K562 (cell line): ENCODE results near the gene DCTN2. TPM values are rescaled to one million over a fixed set of nuclear protein-coding genes. Genes with fewer than 3 reads are reported as not detected.

Experiments
- CBX1 ChIP-seq: sonication (generic); IDR thresholded peaks from 2 replicates; pipeline ENCODE4 v1.6.1; 2016; ENCODE audit warnings: antibody characterized with exemption, low read depth, mild to moderate bottlenecking
- CTBP1 ChIP-seq: fragments of 450-650 bp; IDR thresholded peaks from 2 replicates; pipeline ENCODE4 v1.6.1; 2016; ENCODE audit warnings: borderline replicate concordance
- ESRRA ChIP-seq: fragments of 450-650 bp; IDR thresholded peaks from 2 replicates; pipeline ENCODE4 v1.6.1; 2014; ENCODE audit warnings: low read depth, mild to moderate bottlenecking, moderate library complexity, borderline replicate concordance
- HNRNPL ChIP-seq: fragments of 200-400 bp; formaldehyde crosslinking; IDR thresholded peaks from 2 replicates; pipeline ENCODE4 v1.6.1; 2017; ENCODE audit warnings: low read depth, mild to moderate bottlenecking, low read length
- polyA plus RNA-seq, 8 experiments: library from polyadenylated mRNA; depleted of rRNA in 4 of 8; stranded (reverse) in 5 of 8; unstranded in 3 of 8; fragments of >200 nt; fragmentation: Nextera tagmentation in 2 of 8; fragmentation: Illumina TruSeq in 1 of 8; extraction: Ambion mirVana in 2 of 8; extraction: Trizol in 1 of 8; gene quantifications; 2 replicates each; pipeline versions ENCODE4 v1.2.1 to v1.2.3, GENCODE V29; 2011 to 2014; ENCODE audit warnings: inconsistent platforms in 1 of 8, missing spikeins in 1 of 8
- total RNA-seq, 7 experiments: library from RNA; depleted of rRNA in 6 of 7; stranded (reverse); fragments of >200 nt in 6 of 7; fragmentation: Illumina TruSeq in 2 of 7; extraction: Trizol in 2 of 7; gene quantifications; 2 replicates each; pipeline versions ENCODE4 v1.2.1 to v1.2.3, GENCODE V29; 2011 to 2021; ENCODE audit warnings: low replicate concordance in 1 of 7
- TF ChIP-seq, protein P1 (sequence below): fragments of 250-450 bp; sonication (Bioruptor Pico); IDR thresholded peaks from 2 replicates; pipeline ENCODE4 v1.5.0; 2022; ENCODE audit warnings: mild to moderate bottlenecking
- TF ChIP-seq, protein P2 (sequence below): fragments of 450-650 bp; IDR thresholded peaks from 2 replicates; pipeline ENCODE4 v1.6.1; 2016; ENCODE audit warnings: mild to moderate bottlenecking, moderate library complexity
- TF ChIP-seq, protein P3 (sequence below): sonication (generic); formaldehyde crosslinking; IDR thresholded peaks from 2 replicates; pipeline ENCODE4 v1.8.0; 2023; ENCODE audit warnings: missing genetic modification reagents, mild to moderate bottlenecking, borderline replicate concordance

DCTN2 gene
- total and polyA plus RNA-seq, 9 of the 15 experiments (the other 6 are each of a cell fraction or from before 2014, with no cell fraction given), result 43.6 to 270 (median 125) TPM

DNA sequence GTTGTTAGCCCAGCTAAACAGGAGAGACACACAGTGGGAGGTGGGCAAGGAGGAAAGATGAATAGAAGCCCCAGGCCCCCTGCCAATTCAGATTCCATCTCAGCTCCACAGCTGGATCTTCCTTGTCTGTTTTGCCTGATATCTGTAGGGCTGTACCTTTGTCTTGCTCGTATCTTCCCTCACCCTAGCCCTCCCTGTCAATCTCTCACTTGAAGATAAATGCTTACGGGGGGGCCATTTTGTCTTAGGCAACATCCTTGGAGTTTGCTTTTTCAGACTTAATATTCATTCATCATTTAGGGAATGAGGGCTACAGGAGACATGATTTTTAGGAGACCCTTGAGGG lies 5.3 kb upstream of the DCTN2 start (continued):
- TF ChIP-seq, protein P1, sequence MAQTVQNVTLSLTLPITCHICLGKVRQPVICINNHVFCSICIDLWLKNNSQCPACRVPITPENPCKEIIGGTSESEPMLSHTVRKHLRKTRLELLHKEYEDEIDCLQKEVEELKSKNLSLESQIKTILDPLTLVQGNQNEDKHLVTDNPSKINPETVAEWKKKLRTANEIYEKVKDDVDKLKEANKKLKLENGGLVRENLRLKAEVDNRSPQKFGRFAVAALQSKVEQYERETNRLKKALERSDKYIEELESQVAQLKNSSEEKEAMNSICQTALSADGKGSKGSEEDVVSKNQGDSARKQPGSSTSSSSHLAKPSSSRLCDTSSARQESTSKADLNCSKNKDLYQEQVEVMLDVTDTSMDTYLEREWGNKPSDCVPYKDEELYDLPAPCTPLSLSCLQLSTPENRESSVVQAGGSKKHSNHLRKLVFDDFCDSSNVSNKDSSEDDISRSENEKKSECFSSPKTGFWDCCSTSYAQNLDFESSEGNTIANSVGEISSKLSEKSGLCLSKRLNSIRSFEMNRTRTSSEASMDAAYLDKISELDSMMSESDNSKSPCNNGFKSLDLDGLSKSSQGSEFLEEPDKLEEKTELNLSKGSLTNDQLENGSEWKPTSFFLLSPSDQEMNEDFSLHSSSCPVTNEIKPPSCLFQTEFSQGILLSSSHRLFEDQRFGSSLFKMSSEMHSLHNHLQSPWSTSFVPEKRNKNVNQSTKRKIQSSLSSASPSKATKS (CRISPR knock-in tag), result no peak
- TF ChIP-seq, protein P2, sequence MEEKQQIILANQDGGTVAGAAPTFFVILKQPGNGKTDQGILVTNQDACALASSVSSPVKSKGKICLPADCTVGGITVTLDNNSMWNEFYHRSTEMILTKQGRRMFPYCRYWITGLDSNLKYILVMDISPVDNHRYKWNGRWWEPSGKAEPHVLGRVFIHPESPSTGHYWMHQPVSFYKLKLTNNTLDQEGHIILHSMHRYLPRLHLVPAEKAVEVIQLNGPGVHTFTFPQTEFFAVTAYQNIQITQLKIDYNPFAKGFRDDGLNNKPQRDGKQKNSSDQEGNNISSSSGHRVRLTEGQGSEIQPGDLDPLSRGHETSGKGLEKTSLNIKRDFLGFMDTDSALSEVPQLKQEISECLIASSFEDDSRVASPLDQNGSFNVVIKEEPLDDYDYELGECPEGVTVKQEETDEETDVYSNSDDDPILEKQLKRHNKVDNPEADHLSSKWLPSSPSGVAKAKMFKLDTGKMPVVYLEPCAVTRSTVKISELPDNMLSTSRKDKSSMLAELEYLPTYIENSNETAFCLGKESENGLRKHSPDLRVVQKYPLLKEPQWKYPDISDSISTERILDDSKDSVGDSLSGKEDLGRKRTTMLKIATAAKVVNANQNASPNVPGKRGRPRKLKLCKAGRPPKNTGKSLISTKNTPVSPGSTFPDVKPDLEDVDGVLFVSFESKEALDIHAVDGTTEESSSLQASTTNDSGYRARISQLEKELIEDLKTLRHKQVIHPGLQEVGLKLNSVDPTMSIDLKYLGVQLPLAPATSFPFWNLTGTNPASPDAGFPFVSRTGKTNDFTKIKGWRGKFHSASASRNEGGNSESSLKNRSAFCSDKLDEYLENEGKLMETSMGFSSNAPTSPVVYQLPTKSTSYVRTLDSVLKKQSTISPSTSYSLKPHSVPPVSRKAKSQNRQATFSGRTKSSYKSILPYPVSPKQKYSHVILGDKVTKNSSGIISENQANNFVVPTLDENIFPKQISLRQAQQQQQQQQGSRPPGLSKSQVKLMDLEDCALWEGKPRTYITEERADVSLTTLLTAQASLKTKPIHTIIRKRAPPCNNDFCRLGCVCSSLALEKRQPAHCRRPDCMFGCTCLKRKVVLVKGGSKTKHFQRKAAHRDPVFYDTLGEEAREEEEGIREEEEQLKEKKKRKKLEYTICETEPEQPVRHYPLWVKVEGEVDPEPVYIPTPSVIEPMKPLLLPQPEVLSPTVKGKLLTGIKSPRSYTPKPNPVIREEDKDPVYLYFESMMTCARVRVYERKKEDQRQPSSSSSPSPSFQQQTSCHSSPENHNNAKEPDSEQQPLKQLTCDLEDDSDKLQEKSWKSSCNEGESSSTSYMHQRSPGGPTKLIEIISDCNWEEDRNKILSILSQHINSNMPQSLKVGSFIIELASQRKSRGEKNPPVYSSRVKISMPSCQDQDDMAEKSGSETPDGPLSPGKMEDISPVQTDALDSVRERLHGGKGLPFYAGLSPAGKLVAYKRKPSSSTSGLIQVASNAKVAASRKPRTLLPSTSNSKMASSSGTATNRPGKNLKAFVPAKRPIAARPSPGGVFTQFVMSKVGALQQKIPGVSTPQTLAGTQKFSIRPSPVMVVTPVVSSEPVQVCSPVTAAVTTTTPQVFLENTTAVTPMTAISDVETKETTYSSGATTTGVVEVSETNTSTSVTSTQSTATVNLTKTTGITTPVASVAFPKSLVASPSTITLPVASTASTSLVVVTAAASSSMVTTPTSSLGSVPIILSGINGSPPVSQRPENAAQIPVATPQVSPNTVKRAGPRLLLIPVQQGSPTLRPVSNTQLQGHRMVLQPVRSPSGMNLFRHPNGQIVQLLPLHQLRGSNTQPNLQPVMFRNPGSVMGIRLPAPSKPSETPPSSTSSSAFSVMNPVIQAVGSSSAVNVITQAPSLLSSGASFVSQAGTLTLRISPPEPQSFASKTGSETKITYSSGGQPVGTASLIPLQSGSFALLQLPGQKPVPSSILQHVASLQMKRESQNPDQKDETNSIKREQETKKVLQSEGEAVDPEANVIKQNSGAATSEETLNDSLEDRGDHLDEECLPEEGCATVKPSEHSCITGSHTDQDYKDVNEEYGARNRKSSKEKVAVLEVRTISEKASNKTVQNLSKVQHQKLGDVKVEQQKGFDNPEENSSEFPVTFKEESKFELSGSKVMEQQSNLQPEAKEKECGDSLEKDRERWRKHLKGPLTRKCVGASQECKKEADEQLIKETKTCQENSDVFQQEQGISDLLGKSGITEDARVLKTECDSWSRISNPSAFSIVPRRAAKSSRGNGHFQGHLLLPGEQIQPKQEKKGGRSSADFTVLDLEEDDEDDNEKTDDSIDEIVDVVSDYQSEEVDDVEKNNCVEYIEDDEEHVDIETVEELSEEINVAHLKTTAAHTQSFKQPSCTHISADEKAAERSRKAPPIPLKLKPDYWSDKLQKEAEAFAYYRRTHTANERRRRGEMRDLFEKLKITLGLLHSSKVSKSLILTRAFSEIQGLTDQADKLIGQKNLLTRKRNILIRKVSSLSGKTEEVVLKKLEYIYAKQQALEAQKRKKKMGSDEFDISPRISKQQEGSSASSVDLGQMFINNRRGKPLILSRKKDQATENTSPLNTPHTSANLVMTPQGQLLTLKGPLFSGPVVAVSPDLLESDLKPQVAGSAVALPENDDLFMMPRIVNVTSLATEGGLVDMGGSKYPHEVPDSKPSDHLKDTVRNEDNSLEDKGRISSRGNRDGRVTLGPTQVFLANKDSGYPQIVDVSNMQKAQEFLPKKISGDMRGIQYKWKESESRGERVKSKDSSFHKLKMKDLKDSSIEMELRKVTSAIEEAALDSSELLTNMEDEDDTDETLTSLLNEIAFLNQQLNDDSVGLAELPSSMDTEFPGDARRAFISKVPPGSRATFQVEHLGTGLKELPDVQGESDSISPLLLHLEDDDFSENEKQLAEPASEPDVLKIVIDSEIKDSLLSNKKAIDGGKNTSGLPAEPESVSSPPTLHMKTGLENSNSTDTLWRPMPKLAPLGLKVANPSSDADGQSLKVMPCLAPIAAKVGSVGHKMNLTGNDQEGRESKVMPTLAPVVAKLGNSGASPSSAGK, result no peak
- TF ChIP-seq CBX1 (no peak), HNRNPL (no peak), CTBP1 (peak; percentile 63), ESRRA (no peak)
- TF ChIP-seq, protein P3, sequence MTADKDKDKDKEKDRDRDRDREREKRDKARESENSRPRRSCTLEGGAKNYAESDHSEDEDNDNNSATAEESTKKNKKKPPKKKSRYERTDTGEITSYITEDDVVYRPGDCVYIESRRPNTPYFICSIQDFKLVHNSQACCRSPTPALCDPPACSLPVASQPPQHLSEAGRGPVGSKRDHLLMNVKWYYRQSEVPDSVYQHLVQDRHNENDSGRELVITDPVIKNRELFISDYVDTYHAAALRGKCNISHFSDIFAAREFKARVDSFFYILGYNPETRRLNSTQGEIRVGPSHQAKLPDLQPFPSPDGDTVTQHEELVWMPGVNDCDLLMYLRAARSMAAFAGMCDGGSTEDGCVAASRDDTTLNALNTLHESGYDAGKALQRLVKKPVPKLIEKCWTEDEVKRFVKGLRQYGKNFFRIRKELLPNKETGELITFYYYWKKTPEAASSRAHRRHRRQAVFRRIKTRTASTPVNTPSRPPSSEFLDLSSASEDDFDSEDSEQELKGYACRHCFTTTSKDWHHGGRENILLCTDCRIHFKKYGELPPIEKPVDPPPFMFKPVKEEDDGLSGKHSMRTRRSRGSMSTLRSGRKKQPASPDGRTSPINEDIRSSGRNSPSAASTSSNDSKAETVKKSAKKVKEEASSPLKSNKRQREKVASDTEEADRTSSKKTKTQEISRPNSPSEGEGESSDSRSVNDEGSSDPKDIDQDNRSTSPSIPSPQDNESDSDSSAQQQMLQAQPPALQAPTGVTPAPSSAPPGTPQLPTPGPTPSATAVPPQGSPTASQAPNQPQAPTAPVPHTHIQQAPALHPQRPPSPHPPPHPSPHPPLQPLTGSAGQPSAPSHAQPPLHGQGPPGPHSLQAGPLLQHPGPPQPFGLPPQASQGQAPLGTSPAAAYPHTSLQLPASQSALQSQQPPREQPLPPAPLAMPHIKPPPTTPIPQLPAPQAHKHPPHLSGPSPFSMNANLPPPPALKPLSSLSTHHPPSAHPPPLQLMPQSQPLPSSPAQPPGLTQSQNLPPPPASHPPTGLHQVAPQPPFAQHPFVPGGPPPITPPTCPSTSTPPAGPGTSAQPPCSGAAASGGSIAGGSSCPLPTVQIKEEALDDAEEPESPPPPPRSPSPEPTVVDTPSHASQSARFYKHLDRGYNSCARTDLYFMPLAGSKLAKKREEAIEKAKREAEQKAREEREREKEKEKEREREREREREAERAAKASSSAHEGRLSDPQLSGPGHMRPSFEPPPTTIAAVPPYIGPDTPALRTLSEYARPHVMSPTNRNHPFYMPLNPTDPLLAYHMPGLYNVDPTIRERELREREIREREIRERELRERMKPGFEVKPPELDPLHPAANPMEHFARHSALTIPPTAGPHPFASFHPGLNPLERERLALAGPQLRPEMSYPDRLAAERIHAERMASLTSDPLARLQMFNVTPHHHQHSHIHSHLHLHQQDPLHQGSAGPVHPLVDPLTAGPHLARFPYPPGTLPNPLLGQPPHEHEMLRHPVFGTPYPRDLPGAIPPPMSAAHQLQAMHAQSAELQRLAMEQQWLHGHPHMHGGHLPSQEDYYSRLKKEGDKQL (CRISPR knock-in tag), result no peak
